Left forelimb (tissue), 1 donor: ENCODE results near the gene TSC22D3.
"Not testable (repeated sequence)": the region's sequence is repeated elsewhere in the genome, so short reads cannot be mapped to it uniquely, and the experiment has no call there.

ENCODE experiments used
- DNase-seq: peaks from one replicate; pipeline ENCODE4 v3.0.0-alpha.2; 2018; ENCODE audit warnings: low spot score

The TSC22D3 gene

DNA sequence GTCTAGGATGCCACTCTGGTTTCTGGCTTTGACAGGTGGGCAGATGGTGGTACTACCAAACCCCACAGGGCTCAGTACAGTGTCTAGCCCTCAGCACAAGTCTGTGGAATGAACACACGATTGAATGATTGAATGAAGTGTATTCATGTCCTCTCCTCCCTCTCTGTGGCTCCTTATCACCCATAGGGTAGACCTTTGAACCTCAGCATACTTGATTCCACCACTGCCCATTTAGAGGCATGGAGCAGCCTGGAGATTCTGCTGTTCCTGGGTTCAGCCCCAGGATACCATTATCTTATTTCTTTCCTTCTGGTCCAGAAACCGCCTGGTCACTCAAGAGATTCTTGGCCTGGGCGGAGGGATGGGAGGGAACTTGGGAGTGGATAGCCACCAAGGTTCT, 93.3 kb downstream of the TSC22D3 start:
- no peak for DNase-seq

DNA sequence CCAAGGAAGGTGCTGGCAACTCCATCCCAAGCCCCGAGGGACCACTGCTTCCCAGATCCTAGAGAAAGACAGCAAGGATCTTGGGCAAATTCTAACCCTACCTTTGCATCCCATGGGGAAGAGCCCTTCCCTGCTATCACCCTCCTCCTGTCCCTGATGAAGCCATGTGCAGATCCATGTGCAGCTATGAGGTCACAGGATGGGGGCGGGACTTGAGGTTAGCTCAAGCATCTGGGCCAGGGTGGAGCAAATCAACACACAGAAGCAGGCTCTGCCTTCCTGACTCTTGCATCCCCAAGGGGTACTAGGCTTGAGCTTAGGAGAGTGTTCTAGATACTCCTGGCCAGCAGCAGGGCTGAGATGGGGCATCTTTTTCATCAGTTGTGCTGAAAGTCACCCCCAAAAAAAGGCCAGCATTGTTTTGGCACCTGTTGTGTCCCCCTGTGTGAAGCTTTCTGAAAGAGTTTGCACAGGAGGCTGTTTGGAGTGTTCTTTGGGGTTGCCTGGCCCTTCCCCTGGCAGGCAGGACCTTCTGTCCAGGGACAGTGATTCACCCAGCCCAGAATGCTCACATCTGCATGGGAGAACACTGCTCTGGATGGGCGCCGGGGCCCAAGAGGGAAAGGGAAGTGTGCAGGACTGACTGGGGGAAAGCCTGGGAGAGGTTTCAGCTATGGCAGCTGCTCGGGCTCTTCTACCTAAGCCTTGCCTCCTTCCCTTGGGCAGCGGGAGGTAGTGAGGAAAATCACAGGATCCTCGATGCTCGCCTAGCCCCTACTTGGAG, 96.4 kb downstream of the TSC22D3 start:
- DNase-seq, result no peak

DNA sequence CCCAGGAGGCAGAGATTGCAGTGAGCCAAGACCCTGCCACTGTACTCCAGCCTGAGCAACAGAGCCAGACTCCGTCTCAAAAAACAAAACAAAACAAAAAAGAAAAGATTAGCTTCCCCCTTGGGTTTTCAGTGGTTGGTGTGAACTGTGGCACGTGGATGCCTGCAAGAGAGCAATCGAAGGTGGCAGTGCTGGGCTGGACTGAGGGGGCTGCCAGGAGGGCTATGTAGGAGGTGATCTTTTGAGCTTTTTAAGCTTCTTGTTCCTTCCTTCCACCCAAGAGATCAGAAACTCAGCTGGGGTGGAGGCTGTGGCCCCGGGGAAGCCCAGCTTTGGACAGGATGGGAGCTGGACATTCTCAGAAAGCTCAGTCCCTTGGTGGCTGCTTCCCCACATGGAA, 97.7 kb downstream of the TSC22D3 start:
- DNase-seq, result no peak

DNA sequence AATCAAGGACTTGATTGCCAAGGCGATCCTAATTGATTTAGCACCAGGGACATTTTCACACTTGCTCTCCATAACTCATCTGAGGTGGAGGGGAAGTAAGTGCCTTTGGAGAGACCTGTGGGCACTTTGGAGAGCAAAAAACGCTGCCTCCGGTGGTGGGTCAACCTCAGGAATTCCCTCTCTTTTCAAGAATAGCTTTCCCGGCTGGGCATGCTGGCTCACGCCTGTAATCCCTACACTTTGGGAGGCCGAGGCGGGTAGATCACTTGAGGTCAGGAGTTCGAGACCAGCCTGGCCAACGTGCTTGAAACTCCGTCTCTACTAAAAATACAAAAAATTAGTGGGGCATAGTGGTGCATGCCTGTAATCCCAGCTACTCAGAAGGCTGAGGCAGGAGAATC, 98.1 kb downstream of the TSC22D3 start:
- DNase-seq, result no peak

DNA sequence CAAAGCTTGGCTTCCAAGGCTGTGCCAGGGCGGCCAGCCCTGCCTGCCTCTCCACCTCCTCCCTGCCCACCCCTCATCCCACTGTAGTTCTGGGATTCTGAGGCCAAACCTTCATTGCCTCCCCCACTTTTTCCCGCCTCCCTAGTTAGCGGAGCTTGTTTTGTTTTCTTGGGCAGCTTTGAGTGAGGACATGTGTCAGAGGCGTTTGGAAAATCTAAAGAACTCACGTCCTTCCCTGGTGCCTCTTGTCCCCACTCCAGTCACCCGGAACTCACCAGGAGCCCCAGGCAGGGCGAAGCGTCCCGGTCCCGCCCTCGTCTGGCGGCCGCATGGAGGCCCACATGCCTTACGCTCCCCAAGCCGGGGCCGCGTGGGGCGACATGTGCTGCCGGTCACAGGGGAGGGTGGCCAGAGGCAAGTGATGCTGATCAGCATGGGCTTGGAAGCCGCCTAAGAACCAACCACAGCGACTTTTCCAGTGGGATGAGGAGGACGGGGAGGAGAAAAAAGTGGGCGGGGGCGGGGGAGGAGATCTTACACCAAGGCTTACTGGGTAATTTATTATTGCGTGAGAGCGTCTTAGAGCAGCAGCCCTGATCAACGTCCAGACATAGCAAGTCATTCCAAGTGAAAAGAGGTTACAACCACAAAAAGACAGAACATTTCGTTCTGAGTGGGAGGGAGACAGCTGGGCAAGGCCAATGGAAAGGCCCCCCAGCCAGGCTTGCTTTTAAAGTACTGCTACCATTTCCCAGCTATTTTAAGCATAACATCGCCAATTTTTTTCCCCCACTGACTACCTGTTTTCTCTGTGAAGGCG, 98.8 kb downstream of the TSC22D3 start:
- DNase-seq, result peak; percentile 72

DNA sequence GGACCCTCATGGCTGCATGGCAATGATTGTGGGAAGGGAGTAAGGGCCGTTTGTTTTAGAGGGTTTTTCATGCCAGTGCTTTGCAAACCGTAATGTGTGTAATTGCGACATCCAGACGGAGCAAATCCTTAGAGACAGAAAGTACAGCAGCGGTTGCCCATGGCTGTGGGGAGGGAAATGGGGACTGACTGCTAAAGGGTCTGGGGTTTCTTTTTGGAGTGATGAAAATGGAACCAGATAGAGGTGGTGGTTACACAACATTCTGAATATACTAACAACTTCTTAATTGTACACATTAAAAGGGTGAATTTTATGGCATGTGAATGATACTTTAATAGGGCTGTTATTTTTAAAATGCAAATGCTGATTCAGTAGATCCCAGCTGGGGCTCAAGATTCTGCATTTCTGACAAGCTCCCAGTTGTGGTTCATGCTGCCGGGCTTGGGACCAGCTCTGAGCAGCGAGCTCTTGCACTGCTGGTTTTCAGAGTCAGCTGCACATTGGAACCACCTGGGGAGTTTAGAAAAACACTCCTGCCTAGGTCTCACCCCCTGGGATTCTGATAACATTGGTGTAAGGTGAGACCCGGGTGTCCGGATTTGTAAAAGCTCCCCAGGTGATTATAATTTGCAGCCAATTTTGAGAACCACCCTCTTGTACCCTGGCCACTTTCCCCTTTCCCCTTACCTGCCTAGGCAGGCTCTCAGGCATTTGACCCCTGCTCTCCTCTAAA, 99.6 kb downstream of the TSC22D3 start:
- DNase-seq, result no peak

DNA sequence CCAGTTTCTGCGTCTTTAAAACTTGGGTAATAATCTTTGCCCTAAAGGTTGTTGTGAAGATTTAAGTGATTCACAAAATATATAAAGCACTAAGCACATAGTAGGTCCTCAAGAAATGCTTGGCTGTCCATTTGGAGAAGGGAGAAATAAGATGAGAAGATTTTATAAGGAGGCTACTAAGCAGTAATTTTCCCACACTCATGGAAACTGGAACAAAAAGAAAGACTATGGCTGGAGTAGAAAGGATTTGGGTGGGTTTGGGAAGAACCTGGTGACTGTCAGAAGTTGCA, 100.3 kb downstream of the TSC22D3 start:
- no peak for DNase-seq

DNA sequence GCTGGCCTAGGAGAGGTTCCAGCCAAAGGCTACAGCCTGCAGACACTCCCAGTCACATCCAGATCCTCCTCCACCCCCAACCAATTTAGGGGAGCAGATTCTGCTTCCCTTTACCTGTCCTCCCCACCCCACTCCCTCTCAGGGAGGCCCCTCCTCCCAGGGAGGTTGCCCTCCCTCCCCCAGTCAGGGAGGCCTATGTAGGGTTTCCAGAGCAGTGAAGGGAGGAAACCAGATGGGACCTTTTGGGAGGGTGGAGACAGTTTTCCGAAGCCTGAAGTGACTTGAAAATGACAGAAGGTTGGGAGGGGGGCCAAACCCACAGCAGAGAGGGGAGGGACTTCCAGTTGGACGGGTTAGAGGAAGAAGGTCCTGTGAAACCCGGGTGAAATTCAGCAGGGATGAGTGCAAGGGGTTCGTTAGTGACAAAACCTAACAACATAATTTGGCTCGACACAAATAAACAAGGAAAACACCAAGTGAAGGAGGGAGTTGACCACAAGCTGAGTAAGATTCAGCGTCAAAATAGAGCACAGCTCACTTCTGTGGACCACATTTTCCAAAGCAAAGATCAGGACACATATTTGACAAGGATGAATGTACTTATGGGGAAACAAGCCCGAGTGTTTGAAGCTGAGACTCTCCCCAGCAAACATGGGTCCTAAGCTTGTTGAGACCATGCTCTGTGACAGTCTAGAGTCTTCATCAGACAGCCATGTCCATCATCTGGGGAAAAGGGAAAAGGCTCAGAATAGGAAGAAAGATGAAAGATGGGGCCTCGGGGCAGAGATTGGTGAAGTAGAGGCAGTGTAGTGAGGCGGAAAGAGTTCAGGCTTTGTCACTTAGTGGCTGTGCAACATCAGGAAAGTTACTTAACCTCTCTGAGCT, 100.9 kb downstream of the TSC22D3 start:
- peak; percentile 71 for DNase-seq

DNA sequence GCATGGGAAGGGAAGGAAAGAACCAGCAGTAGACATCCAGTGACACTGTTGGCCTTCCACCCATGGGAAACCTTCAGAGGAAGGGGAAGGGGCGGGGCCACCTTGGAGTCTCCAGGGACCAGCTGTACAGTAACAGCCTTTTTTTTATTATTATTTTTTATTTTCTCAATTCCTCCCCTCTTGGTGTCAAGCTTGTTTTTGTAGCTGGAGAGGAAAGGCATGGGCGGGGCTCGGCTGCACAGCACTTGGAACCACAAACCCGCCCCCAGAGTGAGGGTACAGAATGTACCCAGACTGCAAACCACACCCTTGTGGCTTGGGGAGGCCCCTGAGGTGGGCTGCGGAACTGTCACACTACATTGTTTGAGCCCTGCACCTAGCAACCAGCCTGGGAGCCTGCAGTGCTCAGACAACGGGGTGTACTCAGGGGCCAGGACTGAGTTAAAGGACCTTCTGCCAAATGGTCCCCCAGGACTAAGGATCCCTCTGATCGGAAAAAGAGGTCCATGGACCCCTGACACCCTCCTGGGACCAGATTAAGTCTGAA, 101.6 kb downstream of the TSC22D3 start:
- no peak for DNase-seq

DNA sequence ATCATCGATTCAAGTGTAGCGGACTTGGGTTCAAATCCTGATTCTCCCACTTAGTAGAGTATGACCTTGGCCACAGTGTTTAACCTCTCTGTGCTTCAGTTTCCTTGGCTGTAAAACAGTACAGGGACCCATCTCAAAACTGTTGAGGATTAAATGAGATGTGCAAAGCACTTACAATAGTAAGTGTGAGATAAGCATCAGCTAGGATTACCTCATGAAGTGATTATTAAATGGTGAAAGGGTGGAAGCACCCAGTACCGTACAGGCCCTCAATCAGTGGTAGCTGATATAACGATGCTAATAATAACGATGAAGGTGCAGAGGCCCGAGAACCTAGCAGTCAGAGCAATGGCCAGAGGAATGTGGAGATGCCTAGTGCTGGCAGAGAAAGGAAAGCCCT, 102.2 kb downstream of the TSC22D3 start:
- DNase-seq, result no peak

DNA sequence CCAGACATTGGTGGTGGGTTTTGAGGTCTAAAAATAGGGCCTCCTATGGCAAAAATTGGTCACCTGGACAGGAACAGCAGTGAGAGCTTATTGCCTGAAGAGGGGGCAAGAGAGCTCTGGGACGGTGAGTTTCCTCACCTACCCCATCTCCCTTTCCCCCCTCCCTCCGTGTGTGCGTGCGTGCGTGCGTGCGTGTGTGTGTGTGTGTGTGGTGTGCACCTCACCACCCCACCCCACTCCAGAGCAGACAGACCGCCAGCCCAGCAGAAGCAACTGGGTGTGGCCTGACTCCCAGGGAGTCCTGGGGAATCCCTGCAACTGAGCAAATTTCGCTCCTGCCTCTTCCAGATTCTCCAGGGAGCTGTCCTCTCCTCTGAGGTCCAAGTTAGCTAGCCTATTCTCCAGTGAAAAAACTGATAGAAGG, 102.6 kb downstream of the TSC22D3 start:
- peak; percentile 70 for DNase-seq

DNA sequence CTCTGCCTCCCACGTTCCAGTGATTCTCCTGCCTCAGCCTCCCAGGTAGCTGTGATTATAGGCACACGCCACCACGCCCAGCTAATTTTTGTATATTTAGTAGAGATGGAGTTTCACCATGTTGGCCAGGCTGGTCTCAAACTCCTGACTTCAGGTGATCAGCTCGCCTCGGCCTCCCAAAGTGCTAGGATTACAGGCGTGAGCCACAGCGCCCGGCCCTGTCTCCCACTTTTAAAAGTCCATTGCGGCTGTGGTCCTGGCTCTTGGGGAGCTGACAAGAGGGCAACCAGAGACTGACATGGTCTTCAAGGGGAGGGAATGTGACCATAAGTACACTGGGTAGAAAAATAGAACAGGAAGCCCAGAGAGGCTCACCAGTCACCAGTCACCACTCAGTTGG, 104.3 kb downstream of the TSC22D3 start:
- not testable (repeated sequence) for DNase-seq

DNA sequence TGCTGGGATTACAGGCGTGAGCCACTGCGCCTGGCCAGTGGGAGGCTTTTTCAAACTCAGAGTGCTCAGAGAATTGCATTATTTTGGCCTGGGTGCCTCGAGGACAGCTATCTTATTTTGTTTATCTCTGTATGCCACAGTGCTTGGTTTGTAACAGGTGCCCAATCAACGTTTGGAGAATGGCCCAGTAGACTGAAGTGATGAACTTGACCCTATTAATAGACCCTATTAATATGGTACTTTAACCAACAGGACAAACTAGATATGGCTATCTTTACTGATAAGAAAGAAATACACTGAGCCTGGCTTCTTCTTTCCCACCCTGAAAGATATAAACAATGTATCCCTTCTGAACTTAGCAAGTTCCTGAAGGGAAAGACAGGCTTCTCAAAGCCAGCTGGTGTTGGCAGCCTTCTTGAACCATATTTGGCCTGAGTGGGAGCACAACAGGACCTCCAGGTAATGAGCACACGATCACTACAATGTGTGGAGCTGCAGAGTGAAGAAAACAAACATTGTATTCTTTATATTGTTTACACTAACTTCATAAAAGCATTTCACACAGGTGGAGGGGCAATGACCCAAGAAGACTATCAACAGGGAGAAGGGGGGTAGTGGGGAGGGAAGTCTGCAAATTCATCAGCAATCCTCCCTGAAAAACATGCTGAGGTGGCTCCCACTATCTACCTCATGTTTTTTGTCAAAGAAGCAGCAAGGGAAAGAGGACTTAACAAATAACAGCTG, 105.5 kb downstream of the TSC22D3 start:
- no peak for DNase-seq

DNA sequence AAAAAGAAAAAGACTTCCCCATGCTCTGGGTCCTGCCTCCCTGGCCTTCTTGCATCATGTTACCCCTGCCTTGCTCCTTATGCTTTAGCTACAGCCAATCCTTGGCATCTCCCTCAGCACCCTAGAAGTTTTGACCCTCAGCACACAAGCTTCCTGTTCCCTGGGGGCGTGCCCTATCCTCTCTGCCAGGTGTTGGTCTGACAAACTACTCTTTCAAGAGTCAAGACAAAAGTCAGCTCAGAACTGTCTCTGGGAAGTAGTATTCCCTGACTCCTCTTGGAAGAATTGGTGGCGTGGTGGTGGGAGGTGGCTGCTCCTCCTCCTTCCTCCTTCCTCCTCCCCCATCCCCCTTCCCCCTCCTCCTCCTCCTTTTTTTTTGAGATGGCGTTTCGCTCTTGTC, 106.3 kb downstream of the TSC22D3 start:
- no peak for DNase-seq

DNA sequence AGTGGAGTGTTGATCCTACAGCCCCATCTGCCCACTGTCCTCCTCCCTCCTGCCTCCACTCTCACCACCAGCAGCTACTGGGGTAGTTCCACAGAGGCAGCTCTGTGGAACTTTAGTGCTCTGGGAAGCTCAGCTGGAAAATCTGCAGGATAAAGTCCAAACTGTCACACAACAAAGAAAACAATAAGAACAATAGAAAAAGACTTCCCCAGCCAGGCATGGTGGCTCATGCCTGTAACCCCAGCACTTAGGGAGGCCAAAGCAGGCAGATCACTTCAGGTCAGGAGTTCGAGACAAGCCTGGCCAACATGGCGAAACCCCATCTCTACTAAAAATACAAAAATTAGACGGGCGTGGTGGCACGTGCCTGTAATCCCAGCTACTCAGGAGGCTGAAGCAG, 106.9 kb downstream of the TSC22D3 start:
- DNase-seq, result not testable (repeated sequence)

DNA sequence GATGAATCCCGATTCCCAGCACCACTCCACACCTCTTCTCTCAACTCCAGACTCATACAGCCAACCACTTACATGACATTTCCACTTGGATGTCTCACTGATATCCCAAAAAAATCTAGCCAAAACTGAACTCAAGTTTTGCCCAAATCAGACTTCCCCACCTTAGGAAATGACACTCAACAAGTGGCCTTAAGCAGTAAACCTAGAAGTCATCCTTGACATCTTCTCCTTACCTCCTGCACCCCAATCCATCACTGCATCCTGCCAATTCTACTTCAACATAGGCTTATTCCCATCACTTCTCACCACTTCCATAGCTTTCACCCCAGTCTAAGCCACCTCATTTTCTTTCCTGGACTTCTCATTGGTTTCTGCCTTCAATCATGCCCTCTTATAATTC, 108.2 kb downstream of the TSC22D3 start:
- no peak for DNase-seq

DNA sequence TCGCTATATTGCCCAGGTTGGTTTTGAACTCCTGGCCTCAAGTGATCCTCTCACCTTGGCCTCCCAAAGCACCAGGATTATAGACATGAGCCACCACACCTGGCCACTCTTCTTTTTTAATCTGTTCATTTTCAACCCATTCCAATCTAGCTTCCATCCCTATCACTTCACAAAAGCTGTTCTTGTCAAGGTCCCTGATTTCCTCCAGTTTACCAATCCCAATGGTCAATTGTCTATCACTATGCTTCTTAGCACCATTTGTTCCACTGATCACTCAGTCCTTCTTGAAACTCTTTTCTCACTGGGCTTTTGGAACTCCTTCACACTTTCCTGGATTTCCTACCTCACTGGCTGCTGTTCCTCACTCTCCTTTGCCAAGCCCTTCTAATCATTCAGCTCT, 108.7 kb downstream of the TSC22D3 start:
- no peak for DNase-seq
